C4-2B (cell line): ENCODE data around the gene CRLF1.

Source experiments
- CTCF ChIP-seq: fragments of 450-650 bp; conservative IDR thresholded peaks from 2 replicates; pipeline ENCODE4 v1.5.1; 2017; ENCODE audit warnings: mild to moderate bottlenecking
- ZFX ChIP-seq: fragments of 450-650 bp; IDR thresholded peaks from 2 replicates; pipeline ENCODE4 v1.6.1; 2017

- no peak for TF ChIP-seq CTCF
- no peak for TF ChIP-seq ZFX
These were observed 4.7 kb downstream of the CRLF1 start for GRCh38 chr19:18601875-18602274.
